ENCODE data around the gene SNX22.

Gene SNX22

GRCh38 chr15:64134345-64134829, 17.1 kb upstream of the SNX22 start:
- no peak for DNase-seq

DNA sequence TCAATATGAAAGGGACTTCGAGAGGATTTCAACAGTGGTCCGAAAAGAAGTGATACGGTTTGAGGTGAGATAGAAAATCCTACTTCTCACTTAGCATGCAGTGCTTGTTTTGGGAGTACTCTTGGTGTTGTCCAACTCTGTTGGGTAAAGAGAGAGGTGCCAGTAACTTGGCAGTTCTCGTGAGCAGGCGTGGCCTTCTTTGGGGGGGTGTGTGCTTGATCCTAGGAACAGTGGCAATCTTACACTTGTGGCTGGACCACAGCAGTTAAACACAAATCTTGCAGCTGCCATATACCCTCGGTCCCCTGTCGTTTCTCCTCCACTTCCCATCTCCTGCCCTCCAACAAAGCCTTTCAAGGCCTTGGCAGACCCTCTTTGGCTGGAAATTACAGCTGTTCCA, 15.2 kb upstream of the SNX22 start:
- DNase-seq: no peak

GRCh38 chr15:64137226-64137833, 14.2 kb upstream of the SNX22 start:
- no peak for DNase-seq

GRCh38 chr15:64138331-64138941, 13.1 kb upstream of the SNX22 start:
- DNase-seq: no peak

GRCh38 chr15:64141798-64142512, 9.6 kb upstream of the SNX22 start:
- no peak for DNase-seq

- no peak for DNase-seq
Measured at GRCh38 chr15:64143276-64143675, 8.3 kb upstream of the SNX22 start.

DNA sequence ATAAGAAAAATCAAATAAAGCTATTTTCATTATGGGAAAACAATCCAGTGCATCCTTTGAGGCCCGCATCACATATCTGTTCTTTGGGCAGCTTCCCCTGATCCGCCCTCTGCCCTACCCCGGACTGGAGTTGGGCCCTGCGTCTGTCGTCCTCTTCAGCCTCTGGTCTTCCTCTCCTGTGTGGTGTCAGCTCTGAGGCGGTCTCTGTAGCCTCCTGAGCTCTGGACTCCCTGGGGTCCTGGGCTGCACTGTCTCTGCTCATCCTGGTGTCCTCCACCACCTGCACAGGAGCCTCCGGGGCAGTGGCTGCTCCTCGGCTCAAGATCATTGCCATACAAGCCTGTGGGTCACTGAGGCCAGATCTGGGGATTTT, 7.4 kb upstream of the SNX22 start:
- DNase-seq: no peak

DNA sequence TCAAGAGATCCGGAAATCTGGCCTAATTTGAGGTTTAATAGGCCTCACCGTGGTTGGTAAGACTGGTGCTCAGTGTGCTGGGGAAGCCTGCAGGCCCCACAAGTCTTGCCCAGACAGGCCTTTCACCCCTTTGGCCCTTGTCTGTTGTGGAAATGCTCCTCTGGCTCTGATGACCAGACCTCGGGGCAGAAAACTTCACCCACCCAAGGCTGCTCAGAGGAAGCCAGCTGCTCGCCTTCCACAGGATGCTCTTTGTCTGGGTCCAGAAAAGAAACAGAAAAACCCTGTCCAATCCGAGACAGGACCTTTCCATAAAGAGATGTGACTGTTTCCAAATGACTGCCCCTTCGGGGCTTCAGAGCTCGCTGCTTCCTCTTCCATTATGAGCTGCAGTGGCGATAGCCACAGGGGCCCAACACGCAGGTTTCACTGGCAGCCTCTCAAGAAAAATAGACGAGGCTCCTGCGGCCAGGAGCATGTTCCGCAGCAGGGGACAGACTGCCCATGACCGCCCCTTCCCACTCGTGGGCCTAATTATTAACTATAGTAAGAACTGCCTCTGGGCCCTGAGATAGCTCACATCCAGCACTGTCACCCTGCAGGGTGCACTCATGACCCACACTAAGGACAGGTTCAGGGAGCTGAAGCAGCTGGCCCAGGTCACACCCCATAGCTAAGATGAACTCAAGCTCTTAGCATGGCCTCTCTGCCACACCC, 6.8 kb upstream of the SNX22 start:
- DNase-seq: no peak

GRCh38 chr15:64146041-64146440, 5.5 kb upstream of the SNX22 start:
- DNase-seq: no peak

DNA sequence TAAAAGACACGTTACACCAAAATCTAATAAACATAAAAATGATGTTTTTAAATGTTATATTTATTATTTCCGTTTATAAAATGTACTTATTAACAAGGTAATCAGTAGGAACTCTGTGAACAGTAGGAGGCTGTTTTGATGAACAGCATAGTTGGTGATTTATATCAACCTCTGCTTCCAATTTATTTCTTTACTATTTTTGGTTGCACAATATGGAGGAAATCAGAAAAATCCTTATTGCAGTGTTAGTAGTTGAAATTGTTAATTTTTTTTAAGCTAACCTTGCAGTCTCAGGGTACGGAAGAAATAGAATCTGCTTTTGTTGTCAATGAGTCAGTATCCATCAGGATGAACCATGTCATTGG, 5.0 kb upstream of the SNX22 start:
- DNase-seq: no peak

GRCh38 chr15:64146885-64147681, 4.4 kb upstream of the SNX22 start:
- DNase-seq: no peak

DNA sequence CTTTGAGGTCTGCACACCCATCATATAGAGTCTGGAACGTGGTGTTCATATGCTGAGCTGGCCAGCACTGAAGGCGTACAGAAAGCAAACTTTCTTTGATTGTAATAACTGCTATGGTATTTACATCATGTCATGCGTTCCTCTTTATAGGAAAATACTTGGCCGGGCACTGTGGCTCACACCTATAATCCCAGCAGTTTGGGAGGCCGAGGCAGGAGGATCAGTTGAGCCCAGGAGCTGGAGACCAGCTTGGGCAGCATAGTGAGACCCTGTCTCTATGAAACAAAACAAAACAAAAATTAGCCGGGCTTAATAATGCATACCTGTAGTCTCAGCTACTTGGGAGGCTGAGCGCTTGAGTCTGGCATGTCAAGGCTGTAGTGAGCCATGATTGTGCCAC, 3.4 kb upstream of the SNX22 start:
- DNase-seq: no peak

DNA sequence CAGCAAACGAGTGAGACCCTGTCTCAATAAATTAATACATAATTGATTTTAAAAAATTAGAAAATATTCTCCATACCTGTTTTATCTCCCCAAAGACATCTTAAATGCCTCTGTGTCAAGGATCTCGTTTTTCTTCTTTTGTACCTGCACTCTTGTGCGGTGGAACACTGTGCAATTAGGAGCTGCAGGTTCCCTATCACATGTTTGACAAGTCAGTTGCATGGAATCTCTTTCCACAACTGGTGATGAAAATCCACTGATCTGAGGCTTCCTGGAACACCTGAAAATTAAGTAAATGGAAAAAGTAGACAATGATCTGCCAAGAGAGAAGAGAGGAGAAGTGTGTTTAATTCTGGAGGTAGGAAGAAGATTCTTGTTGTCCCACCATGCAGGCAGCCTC, 3.0 kb upstream of the SNX22 start:
- no peak for DNase-seq

DNA sequence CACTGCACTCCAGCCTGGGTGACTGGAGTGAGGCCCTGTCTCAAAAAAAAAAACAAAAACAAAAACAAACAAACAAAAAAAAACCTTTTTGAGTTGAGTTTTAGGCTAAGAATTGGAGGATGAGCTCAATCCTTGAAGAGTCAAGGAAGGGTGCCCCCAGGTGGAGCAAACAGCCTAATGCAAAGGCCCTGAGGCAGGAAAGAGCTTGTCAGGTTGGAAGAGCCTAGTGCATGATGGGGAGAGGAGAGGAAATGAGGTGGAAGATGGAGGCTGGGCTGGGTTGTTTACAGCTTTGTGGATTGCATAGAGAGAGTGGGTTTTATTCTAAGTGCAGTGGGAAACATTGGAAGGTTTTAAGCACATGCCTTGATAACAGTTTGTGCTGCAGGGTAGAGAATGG, 2.1 kb upstream of the SNX22 start:
- peak; percentile 21 to 27 for DNase-seq

DNA sequence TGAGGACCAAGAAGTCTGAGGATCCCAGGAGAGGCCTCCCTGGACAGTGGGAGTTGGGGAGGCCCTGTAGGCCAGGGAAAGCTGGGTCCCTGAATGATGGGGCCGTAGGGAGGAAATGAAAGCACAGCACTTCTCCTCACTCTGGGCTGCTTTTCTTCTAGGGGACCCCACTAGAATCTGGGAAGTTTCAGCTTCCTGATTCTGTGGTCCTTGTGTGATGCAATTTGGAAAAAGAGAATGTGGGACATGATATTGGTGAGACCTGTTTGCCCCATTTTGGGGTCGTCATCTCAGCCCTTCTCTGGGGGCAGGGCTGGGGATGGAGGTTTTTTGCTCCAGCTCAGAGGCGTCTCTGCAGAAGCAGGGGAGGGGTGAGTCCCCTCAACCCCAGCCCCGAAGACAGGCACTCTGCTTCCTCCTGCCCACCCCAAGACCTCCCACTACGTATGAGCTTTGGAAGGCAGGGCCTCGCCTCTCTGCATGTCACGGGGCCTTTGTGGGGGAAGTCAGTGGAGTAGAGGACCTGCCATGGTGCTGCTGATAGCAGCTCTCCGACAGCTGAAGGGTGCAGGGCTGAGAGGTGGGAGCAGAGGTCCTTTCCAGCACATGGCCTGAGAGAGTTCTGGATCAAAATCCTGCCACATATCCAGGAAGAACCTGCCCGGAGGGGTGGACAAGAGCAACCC, 1.5 kb upstream of the SNX22 start:
- DNase-seq: peak; percentile 41 to 64

GRCh38 chr15:64152507-64153387, 1.2 kb downstream of the SNX22 start:
- DNase-seq: no peak

DNA sequence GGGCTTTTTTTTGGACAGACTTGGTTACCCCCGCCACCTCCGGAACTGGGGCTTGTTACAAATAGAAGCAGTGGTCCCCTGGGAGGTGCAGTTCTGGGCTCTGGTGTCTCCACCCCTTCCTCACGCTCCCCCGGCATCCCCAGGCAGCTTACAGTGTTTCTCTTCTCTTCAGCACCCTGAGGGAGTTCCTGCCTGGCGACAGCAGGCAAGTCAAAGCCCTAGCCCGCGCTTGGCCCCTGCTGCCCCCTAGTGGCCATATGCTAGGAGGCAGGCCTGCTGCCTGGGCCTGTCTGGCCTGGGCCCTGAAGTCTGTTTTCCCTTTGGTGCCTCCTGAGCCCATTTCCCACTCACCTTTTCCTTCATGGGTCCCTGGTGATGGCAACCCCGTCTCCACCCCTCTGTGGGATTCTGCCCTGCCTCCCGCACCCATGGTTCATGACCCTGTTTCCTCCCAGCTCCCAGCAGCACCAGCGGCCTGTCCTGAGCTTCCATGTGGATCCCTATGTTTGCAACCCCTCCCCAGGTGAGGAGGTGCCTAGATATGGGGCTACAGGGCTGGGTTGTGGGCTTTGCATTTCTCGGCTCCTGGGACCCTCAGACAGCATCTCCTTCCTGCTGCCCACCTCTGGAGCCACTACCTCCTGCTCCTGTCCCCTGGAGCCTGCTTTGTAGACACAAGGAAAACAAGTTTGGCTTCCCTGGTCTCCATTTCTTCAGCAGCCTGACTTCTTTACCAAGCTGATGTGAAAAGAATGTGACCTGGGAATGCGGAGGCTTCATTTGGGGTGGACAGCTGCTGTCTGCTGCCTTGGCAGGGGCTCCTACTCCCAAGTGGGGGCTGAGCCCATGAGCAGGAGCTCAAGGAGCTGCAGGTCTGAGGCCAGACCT, 2.2 kb downstream of the SNX22 start:
- peak; percentile 87 to 91 for DNase-seq

DNA sequence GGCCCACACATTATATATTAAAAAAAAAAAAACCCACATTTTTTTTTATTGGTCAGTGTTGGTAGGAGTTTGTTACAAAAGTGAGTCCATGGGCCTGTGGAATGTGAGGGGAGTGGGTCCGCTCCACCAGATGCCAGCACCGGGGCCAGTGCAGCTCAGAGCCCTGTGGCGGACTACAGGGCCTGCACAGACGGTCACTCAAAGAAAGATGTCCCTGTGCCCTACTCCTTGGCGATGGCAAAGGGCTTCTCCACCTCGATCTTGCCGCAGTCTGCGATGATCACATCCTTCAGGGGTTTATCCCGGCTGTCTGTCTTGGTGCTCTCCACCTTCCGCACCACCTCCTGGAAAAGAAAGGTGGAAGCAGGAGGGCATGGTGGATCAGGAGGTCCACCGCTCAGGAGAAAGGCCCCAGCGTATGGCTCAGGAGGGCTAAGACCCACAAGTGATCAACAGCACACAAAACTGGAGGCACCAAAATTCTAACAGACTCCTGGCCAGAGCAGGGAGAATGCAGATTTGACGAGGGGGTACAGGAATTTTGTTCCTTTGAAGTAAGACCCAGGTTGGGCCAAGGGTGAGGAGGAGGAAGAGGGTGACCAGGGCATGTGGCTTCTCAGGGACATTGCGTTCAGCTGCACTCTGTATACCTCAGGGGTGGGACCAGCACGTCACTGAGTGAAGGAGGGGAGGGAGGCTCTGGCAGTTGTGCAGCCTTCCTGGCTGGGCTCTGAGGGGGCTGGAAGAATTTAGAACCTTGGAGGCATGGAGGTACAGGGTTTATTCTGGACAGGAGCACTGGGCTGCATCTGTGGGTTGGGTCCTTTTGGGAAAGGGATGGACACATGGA, 4.5 kb downstream of the SNX22 start:
- no peak for DNase-seq

Measured in inflammatory macrophage (primary cell).